NCI-H146 (cell line): ENCODE data around the gene MORC2.

Experiments used
- DNase-seq: peaks from one replicate; lab custom pipeline; 2025; lab: John Stamatoyannopoulos, UW

MORC2 gene

GRCh38 chr22:30920407-30920806 is 48.2 kb downstream of the MORC2 start:
- DNase-seq, result peak; percentile 35

- DNase-seq, result no peak
Measured at GRCh38 chr22:30919973-30920372, 48.6 kb downstream of the MORC2 start.

- DNase-seq, result no peak
Measured at GRCh38 chr22:30918761-30919160, 49.8 kb downstream of the MORC2 start.

- peak; percentile 29 for DNase-seq
Measured at GRCh38 chr22:30910358-30910757, 58.2 kb downstream of the MORC2 start.

- no peak for DNase-seq
Measured at GRCh38 chr22:30909306-30909705, 59.3 kb downstream of the MORC2 start.

GRCh38 chr22:30908051-30908461 is 60.5 kb downstream of the MORC2 start:
- no peak for DNase-seq

GRCh38 chr22:30906946-30907345 is 61.6 kb downstream of the MORC2 start:
- no peak for DNase-seq

GRCh38 chr22:30906411-30906810 is 62.2 kb downstream of the MORC2 start:
- no peak for DNase-seq

- no peak for DNase-seq
Measured at GRCh38 chr22:30905696-30906341, 62.8 kb downstream of the MORC2 start.

GRCh38 chr22:30903876-30904460 is 64.6 kb downstream of the MORC2 start:
- DNase-seq, result no peak

- no peak for DNase-seq
Measured at GRCh38 chr22:30902496-30903357, 65.8 kb downstream of the MORC2 start.

GRCh38 chr22:30894371-30894740 is 74.2 kb downstream of the MORC2 start:
- no peak for DNase-seq

GRCh38 chr22:30893434-30894370 is 74.9 kb downstream of the MORC2 start:
- no peak for DNase-seq

- DNase-seq, result no peak
Measured at GRCh38 chr22:30892731-30893221, 75.8 kb downstream of the MORC2 start.

- no peak for DNase-seq
Measured at GRCh38 chr22:30892286-30892685, 76.3 kb downstream of the MORC2 start.

GRCh38 chr22:30891781-30892180 is 76.8 kb downstream of the MORC2 start:
- DNase-seq, result no peak

- DNase-seq, result no peak
Measured at GRCh38 chr22:30891443-30891755, 77.2 kb downstream of the MORC2 start.

GRCh38 chr22:30890686-30891442 is 77.7 kb downstream of the MORC2 start:
- DNase-seq, result peak; percentile 8

- no peak for DNase-seq
Measured at GRCh38 chr22:30889996-30890480, 78.5 kb downstream of the MORC2 start.

GRCh38 chr22:30889268-30889995 is 79.1 kb downstream of the MORC2 start:
- DNase-seq, result no peak
